Measurements from ENCODE around the gene IFNG.

- TF ChIP-seq CTCF (IDR thresholded peaks at IDR 0.05 in 2 of 3, conservative IDR thresholded peaks at IDR 0.05 in 1 of 3; ENCODE audit: borderline replicate concordance in 1 of 3, insufficient read depth in 1 of 3, low read depth in 2 of 3, low read length in 2 of 3): no peak
- no peak for TF ChIP-seq POLR2A (IDR thresholded peaks at IDR 0.05; ENCODE audit: borderline replicate concordance, extremely low read depth, insufficient read depth, insufficient read length)
- no peak for TF ChIP-seq JUND (IDR thresholded peaks at IDR 0.05)
- TF ChIP-seq EZH2 (IDR thresholded peaks at IDR 0.05): no peak
- no peak for TF ChIP-seq EZH2phosphoT487 (IDR thresholded peaks at IDR 0.05; ENCODE audit: borderline replicate concordance)
Observed at GRCh38 chr12:68166317-68166831, 6.8 kb upstream of the IFNG start.
